Activated naive CD8-positive, alpha-beta T cell treated with anti-CD3 and anti-CD28 coated beads for 36 hours (primary cell): ENCODE data around the gene EML6. TPM values are rescaled to one million over a fixed set of nuclear protein-coding genes. Genes with fewer than 3 reads are reported as not detected.

ENCODE experiments used
- DNase-seq: peaks from one replicate; pipeline ENCODE4 v3.0.0; 2021
- H3K27ac Mint-ChIP-seq: one replicate; pipeline ENCODE4 v1.8.0; 2022; ENCODE audit warnings: mild to moderate bottlenecking, moderate library complexity, mixed read lengths
- H3K27me3 Mint-ChIP-seq: one replicate; pipeline ENCODE4 v1.8.0; 2022; ENCODE audit warnings: mild to moderate bottlenecking, mixed read lengths
- H3K36me3 Mint-ChIP-seq: one replicate; pipeline ENCODE4 v1.8.0; 2021; ENCODE audit warnings: mild to moderate bottlenecking, mixed read lengths
- H3K4me1 Mint-ChIP-seq: one replicate; pipeline ENCODE4 v1.8.0; 2021; ENCODE audit warnings: mixed read lengths
- H3K4me3 Mint-ChIP-seq: one replicate; pipeline ENCODE4 v1.8.0; 2022; ENCODE audit warnings: mild to moderate bottlenecking, moderate library complexity, mixed read lengths
- H3K9me3 Mint-ChIP-seq: one replicate; pipeline ENCODE4 v1.8.0; 2022; ENCODE audit warnings: mixed read lengths
- total RNA-seq, 2 experiments: library from RNA; stranded (reverse); gene quantifications; one replicate each; pipeline ENCODE4 v1.2.3, GENCODE V29; 2021

The EML6 gene
- total RNA-seq, 2 experiments from 2014 or later = 0.54 to 1.3 TPM

DNA sequence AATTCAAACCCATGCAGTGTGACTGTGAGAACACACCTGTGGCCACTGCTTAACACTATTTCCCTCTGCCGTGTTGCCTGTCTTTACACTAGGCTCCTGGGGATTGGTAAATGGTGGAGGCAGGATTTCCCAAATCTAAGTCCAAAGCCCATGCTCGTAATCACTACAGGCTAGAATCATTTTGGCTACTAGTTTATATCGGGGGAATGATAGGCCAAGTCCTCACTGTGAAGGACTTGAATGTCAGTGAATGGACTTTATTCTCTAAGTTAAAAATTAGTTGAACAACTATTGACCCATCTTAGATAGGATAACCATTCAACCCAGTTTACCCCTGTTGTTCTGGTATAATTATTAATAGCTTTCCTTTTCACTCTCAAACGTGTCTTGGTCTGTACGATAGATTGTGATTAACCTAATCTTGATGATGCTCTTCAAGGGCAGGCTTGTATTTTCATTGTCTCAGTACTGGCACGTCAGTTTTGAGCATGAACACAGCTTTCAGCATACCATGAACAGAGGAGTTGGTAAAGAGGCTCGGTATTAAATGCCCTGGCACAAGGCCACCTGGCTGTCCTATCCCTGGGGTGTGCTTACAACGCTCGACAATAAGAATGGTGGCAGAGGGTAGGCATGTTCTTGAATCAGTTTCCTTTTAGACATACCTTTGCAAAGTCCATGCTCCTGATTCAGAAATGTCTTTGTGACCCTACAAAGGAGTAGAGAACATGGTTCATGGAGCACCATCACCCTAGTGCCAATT, 177.9 kb downstream of the EML6 start:
- no peaks in the 10 kb centered on the region for H3K36me3 Mint-ChIP-seq
- no peak for DNase-seq
- H3K4me3 Mint-ChIP-seq = no peak overlapping the region
- H3K27me3 Mint-ChIP-seq = no peaks in the 10 kb centered on the region
- no peaks in the 10 kb centered on the region for H3K9me3 Mint-ChIP-seq
- no peak overlapping the region for H3K27ac Mint-ChIP-seq
- peaks cover 17% of the 10 kb centered on the region for H3K4me1 Mint-ChIP-seq

DNA sequence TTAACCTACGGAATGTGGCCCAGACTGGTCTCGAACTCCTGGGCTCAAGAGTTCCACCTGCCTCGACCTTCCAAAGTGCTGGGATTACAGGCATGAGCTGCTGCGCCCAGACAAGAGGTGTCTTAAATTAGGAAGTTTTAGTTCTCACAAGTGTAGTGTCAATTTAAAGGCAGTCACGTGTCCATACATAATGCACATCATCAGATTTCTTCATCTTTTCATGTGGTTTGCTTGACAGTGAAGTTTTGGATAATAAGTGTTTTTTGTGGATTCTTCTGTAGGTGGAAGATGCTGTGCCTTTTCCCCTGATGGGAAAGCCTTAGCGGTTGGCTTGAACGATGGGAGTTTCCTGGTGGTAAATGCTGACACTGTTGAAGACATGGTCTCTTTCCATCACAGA, 179.3 kb downstream of the EML6 start:
- Mint-ChIP-seq H3K27me3 (no peaks in the 10 kb centered on the region), H3K27ac (no peak overlapping the region), H3K36me3 (no peaks in the 10 kb centered on the region), H3K4me1 (peaks cover 14% of the 10 kb centered on the region), H3K4me3 (no peak overlapping the region), H3K9me3 (no peaks in the 10 kb centered on the region)
- DNase-seq = no peak

DNA sequence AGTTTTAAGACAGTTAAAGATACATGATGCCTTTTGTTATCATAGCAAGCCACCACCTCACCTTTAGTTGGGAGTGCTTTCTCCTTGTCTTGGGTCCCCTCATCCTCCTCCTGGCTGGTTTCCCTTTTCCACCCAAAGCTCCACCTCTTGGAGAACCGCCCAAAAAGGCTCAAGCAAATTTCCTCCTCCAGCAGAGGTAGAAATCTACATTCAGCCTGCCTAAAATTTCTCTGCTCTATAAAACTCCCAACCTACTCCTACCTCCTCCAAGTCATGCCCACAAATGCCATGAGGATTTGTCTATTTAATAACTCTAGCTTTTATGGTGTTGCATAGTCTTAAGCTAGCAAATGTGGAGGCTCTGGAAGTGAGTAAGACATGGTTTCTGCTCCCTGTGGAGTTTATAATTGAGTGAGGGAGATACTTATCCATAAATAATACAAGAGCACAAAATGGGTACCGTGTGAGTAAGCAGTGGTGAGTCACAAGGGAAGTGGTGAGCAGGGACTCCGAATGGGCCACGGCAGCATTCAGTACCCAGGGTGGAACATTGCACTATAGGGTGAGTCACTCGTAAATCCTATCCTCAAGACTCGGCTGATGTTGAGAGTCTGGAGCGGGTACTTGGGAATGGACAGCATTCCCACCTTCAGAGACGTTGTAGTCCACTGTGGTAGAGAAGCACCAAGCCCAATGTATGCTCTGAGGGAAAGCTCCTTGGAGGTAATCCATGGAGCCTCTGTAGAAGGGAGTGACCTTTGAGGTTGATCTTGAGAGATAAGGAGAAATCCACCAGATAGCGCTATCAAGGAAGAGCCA, 180.5 kb downstream of the EML6 start:
- no peaks in the 10 kb centered on the region for H3K27me3 Mint-ChIP-seq
- H3K36me3 Mint-ChIP-seq = no peaks in the 10 kb centered on the region
- no peaks in the 10 kb centered on the region for H3K9me3 Mint-ChIP-seq
- H3K27ac Mint-ChIP-seq = peak overlapping the region; percentile 54
- DNase-seq = peak; percentile 60
- no peak overlapping the region for H3K4me3 Mint-ChIP-seq
- peaks cover 10% of the 10 kb centered on the region for H3K4me1 Mint-ChIP-seq

DNA sequence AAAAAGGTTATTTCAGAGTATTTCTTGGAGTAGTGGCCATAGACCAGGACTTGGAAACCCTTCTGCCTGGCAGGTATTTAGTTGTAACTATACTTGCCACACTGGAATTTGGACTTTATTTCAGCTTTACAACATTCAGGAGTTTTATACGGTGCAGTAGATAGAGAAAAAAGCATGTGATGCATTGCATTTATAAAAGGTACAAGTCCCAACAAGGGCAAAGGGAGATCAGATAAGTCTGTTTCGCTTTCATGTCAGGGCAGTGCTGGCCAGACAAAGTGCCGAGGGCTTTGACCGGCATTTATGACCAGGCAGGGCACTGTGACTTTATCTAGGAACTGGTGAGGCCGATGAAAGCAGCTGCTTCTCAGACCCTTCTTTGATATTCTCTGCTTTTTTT, 181.4 kb downstream of the EML6 start:
- H3K9me3 Mint-ChIP-seq = no peaks in the 10 kb centered on the region
- peaks cover 10% of the 10 kb centered on the region for H3K4me1 Mint-ChIP-seq
- H3K27ac Mint-ChIP-seq = no peak overlapping the region
- no peak overlapping the region for H3K4me3 Mint-ChIP-seq
- no peak for DNase-seq
- no peaks in the 10 kb centered on the region for H3K27me3 Mint-ChIP-seq
- no peaks in the 10 kb centered on the region for H3K36me3 Mint-ChIP-seq

DNA sequence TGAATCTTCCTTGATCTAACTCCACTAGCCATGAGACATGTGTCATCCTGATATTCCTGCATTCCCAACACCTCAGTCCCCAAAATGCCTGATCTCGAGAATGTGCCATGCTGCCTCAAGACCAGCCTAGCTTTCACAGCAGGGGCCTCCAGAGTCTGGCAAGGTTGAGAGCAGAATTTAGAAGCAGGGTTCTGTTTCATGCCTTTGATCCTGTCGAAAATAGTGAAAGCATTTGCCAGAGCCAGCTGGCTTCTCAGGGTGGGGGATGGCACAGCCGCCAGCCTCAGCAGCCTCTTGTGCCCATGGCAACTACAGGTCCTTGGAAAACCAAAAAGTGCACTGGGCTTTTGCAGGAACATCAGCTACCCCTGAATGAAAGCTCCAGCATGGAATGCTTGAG, 183.3 kb downstream of the EML6 start:
- Mint-ChIP-seq H3K9me3 (no peaks in the 10 kb centered on the region), H3K4me1 (peaks cover 10% of the 10 kb centered on the region), H3K36me3 (no peaks in the 10 kb centered on the region), H3K4me3 (no peak overlapping the region), H3K27ac (no peak overlapping the region), H3K27me3 (no peaks in the 10 kb centered on the region)
- no peak for DNase-seq

DNA sequence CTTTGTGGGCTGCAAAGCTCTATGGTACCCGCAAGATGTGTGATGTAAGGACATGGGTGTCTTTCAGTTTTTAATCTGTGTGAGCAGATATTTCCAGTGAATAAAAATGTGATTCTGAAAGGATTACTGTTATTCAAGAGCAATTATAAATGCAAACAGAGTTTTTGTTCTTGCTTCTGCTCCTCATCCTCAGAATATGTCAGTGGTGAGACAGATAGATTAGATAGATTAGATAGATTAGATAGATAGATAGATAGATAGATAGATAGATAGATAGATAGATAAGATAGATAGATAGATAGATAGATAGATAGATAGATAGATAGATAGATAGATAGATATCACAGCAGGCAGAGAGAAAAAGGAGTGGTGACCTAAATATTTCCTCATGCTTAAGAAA, 184.2 kb downstream of the EML6 start:
- Mint-ChIP-seq H3K27me3 (no peaks in the 10 kb centered on the region), H3K4me3 (no peak overlapping the region), H3K4me1 (peaks cover 10% of the 10 kb centered on the region), H3K9me3 (no peaks in the 10 kb centered on the region), H3K36me3 (no peaks in the 10 kb centered on the region), H3K27ac (no peak overlapping the region)
- no peak for DNase-seq

DNA sequence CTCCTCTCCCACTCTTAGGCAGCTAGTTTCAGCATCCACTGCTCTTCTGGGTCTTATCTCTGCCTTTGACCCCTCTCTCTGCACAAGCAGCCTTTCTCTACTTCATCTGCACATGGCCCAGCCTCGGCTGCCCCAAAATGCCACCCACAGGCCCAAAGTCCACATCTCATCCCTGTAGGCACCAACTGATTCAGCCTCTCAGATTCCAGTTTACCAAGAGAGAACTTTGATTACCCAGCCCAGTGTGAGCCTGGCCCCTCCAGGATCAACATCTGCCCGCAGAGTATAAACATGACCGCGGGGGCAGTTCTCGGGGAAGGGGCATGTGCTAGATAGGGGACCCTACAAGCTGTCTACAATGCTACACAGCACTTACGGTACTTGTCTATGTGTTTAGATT, 185.1 kb downstream of the EML6 start:
- H3K9me3 Mint-ChIP-seq = no peaks in the 10 kb centered on the region
- H3K4me3 Mint-ChIP-seq = no peak overlapping the region
- no peaks in the 10 kb centered on the region for H3K36me3 Mint-ChIP-seq
- H3K27ac Mint-ChIP-seq = no peak overlapping the region
- no peaks in the 10 kb centered on the region for H3K27me3 Mint-ChIP-seq
- no peak for DNase-seq
- H3K4me1 Mint-ChIP-seq = peaks cover 10% of the 10 kb centered on the region

DNA sequence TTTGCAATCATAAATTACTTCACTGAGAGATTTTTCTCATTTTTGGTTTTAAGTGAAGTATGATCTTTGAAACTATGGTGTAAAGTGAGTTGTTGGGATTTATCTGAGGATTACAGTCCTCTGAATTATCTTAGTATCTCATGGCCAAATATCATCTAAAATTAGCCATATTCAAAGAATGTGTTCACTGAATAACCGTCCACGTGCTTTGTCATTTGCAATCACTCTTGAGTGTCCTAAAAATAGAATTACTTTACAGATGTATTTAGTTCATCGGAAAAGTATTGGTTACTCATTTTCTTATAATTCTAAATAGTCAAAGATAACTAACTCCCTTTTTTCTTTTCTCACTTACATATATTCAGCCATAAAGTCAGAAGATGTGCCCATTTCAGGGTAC, 185.5 kb downstream of the EML6 start:
- H3K36me3 Mint-ChIP-seq = no peaks in the 10 kb centered on the region
- H3K4me1 Mint-ChIP-seq = peaks cover 6% of the 10 kb centered on the region
- DNase-seq = no peak

DNA sequence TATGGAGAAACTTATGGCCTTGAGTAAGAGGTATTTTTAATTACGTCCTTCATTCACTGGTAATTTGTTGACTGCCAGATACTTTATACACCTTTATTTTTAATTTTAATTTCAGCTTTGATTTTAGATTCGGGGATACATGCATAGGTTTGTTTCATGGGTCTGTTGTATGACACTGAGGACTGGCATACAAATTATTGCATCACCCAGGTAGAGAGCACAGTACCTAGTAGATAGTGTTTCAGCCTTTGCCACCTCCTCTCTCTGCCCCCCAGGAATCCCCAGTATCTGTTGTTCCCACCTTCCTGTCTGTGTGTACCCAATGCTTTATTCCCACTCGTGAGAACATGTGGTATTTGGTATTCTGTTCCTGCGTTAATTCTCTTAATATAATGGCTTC, 188.8 kb downstream of the EML6 start:
- Mint-ChIP-seq H3K27me3 (no peaks in the 10 kb centered on the region), H3K4me3 (no peak overlapping the region), H3K9me3 (no peaks in the 10 kb centered on the region), H3K27ac (no peak overlapping the region), H3K36me3 (no peaks in the 10 kb centered on the region), H3K4me1 (no peaks in the 10 kb centered on the region)
- no peak for DNase-seq

More for the DNA sequence above, 185.5 kb downstream of the EML6 start:
- H3K4me3 Mint-ChIP-seq = no peak overlapping the region
- H3K27ac Mint-ChIP-seq = no peak overlapping the region
- no peaks in the 10 kb centered on the region for H3K27me3 Mint-ChIP-seq
- no peaks in the 10 kb centered on the region for H3K9me3 Mint-ChIP-seq

DNA sequence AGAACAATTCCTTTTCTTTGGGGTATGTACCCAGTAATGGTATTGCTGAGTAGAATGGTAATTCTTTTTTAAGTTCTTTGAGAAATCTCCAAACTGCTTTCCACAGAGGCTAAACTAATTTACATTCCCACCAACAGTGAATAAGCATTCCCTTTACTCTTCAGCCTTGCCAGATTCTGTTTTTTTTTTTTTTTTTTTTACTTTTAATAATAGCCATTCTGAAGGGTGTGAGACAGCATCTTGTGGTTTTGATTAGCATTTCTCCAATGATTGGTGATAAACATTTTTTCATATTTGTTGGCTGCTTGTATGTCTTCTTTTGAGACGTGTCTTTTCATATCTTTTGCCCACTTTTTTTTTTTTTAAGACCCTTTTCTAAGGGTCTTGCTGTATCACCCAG, 189.4 kb downstream of the EML6 start:
- no peak overlapping the region for H3K27ac Mint-ChIP-seq
- H3K36me3 Mint-ChIP-seq = no peaks in the 10 kb centered on the region
- no peaks in the 10 kb centered on the region for H3K27me3 Mint-ChIP-seq

DNA sequence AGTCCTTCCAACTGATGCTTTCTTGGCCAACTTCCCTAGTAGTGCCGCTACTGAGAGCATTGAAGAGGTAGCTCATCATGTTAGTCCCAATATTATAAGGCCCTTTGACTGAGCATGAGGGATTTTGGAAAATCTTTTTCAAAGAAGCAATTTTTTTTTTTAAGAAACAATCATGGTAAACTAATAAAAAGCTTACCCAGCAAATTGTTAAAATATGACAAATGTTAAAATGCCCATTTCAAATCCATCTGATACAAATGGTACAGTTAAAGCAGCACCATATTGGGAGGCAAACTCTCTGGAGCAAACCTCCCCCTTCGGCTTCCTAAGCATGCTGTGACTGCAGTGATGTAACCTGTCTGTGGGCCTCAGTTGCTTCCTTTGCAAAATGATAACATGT, 191.2 kb downstream of the EML6 start:
- no peaks in the 10 kb centered on the region for H3K4me1 Mint-ChIP-seq
- H3K27ac Mint-ChIP-seq = no peak overlapping the region
- H3K36me3 Mint-ChIP-seq = no peaks in the 10 kb centered on the region
- no peaks in the 10 kb centered on the region for H3K9me3 Mint-ChIP-seq
- DNase-seq = no peak
- no peak overlapping the region for H3K4me3 Mint-ChIP-seq
- peaks cover 3% of the 10 kb centered on the region for H3K27me3 Mint-ChIP-seq

More for the DNA sequence above, 189.4 kb downstream of the EML6 start:
- no peaks in the 10 kb centered on the region for H3K9me3 Mint-ChIP-seq
- no peak for DNase-seq
- no peaks in the 10 kb centered on the region for H3K4me1 Mint-ChIP-seq
- no peak overlapping the region for H3K4me3 Mint-ChIP-seq

DNA sequence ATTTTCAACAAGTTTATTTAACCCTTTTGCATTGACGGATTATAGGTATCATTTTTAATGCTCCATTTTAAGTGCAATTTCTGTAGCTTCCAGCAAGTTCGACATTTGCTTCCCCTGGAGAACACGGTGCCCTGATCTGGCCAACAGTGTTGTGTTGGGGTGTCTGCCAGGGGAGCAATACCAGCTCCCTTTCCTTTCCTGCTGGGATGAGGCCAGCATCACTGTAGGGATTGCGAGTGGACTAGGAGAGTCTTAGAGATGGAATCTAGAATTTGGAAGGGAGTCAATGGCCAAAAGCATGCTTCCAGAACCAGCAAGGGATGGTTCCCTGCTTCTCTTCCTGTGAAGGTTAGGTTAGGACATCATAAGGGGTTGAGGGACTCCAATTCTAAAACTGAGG, 191.6 kb downstream of the EML6 start:
- peaks cover 3% of the 10 kb centered on the region for H3K27me3 Mint-ChIP-seq
- no peak for DNase-seq
- no peaks in the 10 kb centered on the region for H3K9me3 Mint-ChIP-seq
- H3K36me3 Mint-ChIP-seq = no peaks in the 10 kb centered on the region
- no peak overlapping the region for H3K4me3 Mint-ChIP-seq
- H3K27ac Mint-ChIP-seq = no peak overlapping the region
- no peaks in the 10 kb centered on the region for H3K4me1 Mint-ChIP-seq

DNA sequence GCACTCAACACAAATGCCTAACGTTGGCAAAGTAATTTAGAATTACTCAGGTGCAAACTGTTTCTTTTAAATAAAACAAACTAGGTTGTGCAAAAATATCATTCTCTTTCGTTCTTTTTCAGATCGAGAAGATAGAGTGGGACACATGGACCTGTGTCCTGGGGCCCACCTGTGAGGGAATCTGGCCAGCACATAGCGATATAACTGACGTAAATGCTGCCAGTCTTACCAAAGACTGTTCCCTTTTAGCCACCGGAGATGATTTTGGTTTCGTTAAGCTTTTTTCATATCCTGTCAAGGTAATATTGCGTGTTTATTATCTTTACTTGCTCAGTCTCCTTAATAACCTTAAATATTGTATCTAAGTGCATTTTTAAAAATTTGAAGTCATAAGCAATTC, 193.2 kb downstream of the EML6 start:
- DNase-seq = no peak
- H3K4me1 Mint-ChIP-seq = no peaks in the 10 kb centered on the region
- no peak overlapping the region for H3K4me3 Mint-ChIP-seq
- H3K36me3 Mint-ChIP-seq = no peaks in the 10 kb centered on the region
- H3K9me3 Mint-ChIP-seq = peaks cover 6% of the 10 kb centered on the region
- H3K27me3 Mint-ChIP-seq = peaks cover 3% of the 10 kb centered on the region
- no peak overlapping the region for H3K27ac Mint-ChIP-seq

DNA sequence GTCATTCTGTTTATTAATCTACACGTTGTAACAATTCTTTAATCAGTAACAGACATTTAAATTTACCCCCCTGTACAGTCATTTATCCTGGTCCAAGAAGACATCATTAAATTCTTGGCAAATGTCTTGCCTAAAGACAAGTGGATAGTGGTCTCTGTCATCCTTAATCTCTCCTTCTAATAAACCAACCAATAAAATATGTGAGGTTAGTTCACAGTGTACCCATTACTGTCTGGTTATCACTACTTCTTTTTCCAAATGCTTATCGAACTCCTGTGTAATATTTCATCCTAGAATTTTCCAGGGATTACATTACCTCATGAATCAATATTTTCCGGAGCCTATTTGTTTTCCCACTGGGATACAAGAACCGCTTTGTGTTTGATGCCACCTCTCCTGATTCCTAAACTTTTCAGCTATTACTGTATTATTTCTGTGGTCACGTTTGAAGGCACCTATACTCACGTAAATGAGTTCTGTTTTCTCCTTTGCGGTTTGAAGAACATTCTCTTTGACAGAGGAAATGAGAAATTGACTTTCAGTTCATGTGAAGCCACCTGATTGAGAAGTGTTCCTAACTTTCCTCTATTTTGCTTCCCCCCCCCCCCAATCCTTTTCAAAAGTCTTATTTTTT, 195.3 kb downstream of the EML6 start:
- H3K9me3 Mint-ChIP-seq = peaks cover 6% of the 10 kb centered on the region
- H3K4me1 Mint-ChIP-seq = no peaks in the 10 kb centered on the region
- H3K27me3 Mint-ChIP-seq = peaks cover 3% of the 10 kb centered on the region
- no peak overlapping the region for H3K4me3 Mint-ChIP-seq
- no peak overlapping the region for H3K27ac Mint-ChIP-seq
- H3K36me3 Mint-ChIP-seq = no peaks in the 10 kb centered on the region
- DNase-seq = no peak

DNA sequence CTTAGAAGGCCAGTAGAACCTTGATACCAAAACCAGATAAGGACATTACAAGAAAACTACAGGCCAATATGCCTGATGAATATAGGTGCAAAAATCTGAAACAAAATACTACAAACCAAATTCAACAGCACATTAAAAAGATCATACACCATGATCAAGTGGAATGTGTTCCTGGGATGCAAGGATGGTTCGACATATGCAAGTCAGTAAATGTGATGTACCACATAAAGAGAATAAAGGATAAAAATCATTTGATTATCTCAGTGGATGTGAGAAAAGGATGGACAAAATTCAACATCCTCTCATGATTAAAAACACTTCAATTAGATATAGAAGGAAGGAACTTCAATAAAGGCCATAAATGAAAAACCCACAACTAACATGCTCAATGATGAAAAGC, 197.2 kb downstream of the EML6 start:
- H3K27me3 Mint-ChIP-seq = peaks cover 3% of the 10 kb centered on the region

More for the DNA sequence above, 197.2 kb downstream of the EML6 start:
- DNase-seq = no peak
- Mint-ChIP-seq H3K4me3 (no peak overlapping the region), H3K4me1 (no peaks in the 10 kb centered on the region), H3K9me3 (peaks cover 6% of the 10 kb centered on the region), H3K27ac (no peak overlapping the region), H3K36me3 (no peaks in the 10 kb centered on the region)
